UCSD-AML1 (cell line): ENCODE measurements around the gene PNPO.
"Not testable (repeated sequence)": the region's sequence is repeated elsewhere in the genome, so short reads cannot be mapped to it uniquely, and the experiment has no call there.

Experiments used
- DNase-seq: peaks from one replicate; lab custom pipeline; 2025; ENCODE audit not compliant: unreplicated experiment; lab: John Stamatoyannopoulos, UW

The PNPO gene

DNA sequence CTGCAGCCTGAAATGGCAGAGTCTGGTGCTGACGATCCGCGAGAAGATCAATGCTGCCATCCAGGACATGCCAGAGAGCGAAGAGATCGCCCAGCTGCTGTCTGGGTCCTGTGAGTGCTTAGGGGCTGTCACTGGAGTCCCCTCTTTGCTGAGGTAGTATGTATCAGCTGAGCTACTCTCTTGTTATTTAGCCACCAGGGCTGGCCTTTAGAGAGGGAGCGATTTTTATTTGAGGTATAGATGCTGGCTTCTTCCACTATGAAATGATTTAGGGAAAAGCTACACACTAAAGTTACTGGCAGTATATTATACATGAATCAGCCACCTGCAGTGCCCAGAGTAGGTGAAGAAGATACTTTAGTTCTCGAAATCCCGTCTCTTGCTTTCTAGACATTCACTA lies 32.2 kb downstream of the PNPO start:
- DNase-seq, result no peak

DNA sequence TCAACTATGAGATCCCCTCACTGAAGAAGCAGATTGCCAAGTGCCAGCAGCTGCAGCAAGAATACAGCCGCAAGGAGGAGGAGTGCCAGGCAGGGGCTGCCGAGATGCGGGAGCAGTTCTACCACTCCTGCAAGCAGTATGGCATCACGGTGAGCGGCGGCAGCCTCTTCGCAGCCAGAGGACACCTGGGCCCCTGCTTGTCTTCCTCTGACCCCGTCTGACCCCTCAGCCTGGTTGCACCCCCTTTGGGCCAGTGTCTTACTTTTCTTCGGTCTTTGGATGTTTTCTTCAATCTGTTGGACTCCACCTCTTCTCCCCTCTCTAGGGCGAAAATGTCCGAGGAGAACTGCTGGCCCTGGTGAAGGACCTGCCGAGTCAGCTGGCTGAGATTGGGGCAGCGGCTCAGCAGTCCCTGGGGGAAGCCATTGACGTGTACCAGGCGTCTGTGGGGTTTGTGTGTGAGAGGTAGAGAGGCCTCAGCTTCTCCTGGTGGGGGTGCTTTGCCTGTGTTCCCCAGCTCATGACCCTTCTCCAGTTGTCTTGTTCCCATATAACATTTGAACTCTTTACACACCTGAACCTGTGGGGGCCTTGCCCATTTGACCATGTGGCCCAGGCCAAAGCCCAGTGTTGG lies 33.9 kb downstream of the PNPO start:
- no peak for DNase-seq

DNA sequence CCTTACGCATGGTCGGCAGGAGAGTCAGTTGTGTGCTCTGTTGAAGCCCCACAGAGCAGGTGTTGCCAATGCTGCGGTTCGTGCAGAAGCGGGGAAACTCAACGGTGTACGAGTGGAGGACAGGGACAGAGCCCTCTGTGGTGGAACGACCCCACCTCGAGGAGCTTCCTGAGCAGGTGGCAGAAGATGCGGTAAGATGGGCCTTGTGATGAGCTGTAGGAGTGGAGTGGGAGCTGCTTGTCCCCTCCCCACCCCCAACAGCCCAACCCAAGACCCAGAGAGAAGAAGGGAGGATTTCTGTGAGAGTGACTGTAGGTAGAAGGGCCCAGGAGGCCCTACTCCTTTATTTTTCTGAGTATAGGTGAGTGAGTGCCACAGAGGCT lies 34.4 kb downstream of the PNPO start:
- DNase-seq, result no peak

DNA sequence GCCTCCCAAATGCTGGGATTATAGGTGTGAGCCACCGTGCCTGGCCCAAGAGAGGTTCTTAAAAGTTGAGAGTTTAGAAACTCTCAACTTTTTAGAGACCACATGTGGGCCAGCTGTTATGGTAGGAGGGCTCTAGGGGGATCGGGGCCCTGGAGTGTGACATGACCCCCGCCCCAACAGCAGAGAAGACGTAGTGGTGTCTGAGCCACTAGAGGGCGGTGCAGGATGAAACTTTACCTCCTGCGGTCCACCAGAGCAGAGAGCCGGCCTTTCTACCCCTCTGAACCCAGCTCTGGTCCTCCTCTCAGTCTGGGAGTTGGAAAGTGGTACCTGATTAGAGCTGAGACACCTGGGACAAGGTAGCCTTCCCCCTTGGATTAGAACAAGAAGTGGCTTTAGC lies 37.0 kb downstream of the PNPO start:
- DNase-seq, result peak; percentile 52

DNA sequence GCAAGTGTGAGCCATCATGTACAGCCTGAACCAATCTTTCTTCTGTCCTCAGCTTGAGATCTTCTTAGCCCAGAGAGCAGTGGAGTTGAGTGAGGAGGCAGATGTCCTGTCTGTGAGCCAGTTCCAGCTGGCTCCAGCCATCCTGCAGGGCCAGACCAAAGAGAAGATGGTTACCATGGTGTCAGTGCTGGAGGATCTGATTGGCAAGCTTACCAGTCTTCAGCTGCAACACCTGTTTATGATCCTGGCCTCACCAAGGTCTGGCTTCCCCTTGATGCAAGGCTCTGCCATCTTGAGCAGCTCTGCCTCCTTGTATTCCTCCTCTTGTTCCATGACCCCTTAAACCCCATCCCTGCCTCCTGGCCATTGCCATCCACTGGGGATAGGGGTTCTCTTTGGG lies 39.2 kb downstream of the PNPO start:
- no peak for DNase-seq

DNA sequence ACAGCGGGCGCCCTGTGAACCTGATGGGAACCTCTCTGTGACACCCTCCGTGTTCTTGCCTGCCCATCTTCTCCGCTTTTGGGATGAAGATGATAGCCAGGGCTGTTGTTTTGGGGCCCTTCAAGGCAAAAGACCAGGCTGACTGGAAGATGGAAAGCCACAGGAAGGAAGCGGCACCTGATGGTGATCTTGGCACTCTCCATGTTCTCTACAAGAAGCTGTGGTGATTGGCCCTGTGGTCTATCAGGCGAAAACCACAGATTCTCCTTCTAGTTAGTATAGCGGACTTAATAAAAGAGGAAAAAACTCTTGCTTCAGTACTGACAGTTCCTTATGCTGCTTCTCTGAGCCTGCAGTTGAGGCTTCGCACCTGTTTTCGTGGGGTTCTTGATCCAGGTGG lies 40.1 kb downstream of the PNPO start:
- peak; percentile 66 for DNase-seq

DNA sequence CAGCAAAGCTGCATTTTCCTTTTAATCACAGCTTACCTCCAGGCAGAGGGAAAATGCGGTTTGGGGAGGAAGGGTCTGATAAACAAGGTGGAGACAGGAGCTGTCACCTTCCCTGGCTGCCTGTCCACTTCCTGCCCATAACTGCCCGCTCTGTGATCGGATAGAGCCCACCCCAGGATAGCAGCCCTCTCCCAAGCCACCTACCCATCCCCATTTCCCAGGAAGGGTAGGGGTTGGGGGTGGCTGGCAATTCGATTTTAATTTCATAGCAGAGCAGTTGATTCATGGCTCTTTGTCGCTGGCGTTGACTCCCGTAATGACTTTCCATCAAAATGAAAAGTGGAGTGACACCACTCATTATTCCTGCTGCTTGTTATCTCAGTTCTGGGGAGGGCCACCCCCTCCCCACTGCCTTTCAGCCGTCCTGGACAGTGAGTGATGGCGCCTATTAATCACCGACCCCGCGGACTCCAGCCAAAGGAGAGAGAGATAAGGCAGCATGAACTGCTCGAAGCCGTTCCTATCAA lies 40.8 kb downstream of the PNPO start:
- no peak for DNase-seq

DNA sequence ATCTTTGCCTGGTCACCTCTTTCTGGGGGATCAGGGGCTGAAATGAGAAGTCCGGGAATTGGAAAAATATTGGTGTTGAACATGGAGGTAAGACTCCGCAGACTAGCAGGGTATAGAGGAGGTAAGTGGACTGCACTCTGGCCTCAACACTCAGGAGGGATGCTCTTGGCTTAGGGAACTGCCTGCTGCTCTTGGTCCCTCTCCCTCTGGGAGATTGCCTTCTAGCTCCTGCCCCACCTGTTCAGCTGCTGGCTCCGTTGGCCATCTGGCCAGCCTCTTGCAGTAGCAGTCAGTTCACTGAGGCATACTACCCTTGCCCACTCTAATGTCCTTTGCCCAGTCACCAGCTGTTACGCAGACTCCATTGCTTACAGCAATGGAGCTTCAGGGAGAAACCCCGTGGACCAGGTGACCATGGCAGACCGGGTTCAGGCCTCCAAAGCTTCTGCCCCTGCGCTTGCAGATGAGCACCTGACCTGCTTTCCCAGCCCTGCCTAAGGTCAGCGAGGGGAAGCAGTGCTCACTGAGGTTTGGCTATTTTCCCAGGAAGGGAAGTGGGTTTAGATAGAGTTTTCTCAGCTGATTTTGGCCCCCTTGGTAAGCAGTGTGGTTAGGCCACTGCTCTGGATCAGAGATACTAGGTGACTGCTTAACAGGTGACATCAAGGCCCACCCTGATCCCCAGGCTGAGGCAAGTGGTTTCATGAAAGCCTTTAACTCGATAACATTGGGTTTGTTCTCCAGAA lies 41.4 kb downstream of the PNPO start:
- DNase-seq, result no peak

DNA sequence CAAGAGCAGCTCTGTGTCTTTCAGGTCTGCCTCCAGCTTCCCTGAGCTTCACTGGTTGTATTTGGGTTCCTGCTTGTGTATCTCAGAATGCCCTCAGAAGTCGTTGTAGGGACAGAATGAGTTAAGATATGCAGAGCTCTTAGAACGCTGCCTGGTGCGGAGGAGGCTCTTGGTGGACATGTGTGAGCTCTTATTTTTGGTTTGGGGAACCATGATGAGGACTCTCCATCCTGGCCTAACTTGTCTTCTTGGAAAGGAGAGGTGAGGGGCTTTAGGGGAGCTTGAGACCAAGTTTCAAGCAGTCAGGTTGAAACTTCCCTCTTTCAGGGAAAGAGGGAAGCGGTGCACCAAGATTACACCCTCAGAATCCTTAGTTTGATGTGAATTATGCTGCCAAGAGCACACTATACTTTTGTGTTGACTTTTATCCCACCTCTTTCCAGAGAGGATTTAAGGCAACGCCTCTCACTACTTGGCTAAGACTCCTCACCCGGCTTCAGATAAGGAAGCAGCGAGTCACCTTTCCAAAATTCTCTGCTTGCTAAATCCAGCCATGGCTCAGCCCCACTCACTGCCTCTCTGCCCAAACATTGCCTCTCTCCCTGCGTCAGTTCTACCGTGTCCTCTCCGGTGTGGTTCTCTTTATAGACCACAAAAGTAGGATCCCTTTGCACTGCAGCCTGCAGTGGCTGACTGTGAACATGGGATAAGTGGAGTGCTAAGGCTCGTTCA lies 42.3 kb downstream of the PNPO start:
- DNase-seq, result no peak

DNA sequence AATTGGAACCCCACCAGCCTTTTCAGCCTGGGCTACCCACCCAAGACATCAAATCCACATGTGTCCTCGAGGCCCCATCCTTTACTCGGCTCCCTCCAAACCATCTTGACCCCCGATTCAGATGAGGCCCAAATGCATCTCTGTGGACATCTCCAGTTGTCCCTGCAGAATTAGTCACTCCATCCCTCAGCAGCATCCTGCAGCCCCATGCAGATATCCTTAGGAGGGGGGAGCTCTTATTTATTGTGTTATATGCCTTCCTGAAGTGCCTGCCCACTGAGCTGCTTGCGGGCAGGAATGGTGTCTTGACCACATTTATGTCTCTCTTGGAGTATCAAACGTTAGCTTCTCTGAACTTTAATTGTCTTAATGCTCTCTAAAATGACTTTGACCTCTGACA lies 45.1 kb downstream of the PNPO start:
- no peak for DNase-seq

DNA sequence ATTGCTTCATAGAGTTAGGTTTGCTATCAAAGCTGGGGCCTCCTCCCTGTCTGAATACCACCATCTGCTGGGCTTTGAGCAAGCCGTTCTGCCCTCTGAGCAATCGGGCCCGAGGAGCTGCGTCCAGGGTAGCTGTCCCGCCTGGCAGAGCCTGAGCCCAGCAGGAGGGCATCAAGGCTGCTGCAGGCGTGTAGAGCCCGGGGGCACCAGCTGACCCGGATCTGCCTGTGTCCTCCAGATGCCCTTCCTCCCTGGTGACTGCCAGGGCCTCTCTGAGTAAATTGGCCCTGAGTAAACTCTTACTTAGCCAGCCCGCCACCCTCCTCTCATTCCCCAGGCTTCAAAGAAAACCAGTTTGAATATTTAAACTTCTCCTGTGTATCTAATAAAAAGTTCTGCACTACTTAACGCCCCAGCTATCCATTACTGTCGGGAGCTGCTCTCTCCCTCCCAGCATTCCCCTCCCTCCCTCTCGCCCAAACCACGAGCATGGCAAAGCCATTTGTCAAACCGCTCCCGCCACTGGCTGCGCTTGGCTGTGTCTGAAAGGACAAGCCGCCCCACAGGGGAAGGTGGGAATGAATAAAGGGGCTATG lies 46.0 kb downstream of the PNPO start:
- DNase-seq, result no peak

DNA sequence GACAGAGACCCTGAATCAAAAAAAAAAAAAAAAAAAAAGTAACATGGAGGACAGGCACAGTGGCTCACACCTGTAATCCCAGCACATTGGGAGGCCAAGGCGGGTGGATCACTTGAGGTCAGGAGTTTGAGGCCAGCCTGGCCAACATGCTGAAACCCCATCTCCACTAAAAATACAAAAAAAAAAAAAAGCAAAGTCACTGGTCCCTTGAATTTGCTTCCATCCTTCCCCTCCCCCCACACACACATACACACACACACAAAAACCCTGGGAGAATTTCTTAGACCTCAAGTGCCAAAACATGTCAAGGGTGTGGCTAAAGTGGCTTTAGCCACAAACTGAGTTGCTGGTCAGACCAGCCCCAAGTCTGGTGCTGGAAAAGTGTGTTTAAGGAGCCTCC lies 47.1 kb downstream of the PNPO start:
- DNase-seq, result not testable (repeated sequence)

DNA sequence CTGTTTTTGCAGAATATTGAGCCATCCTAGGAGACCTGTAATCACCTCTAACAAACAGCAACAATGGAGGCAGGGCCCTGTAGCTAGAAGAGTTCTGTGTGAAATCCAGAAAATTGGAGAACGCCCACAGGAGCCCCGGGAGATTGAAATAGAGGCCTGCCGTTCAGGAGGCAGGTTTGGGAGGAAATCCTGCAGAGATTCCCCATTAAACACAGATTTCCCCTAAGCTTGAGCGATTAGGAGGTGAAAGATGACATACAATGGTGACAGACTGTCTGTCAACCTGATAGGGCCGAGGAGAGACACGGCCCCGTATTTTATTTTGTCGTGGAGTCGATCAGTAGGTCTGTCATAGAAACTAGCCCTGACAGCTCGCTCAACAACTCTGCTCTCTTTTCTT lies 47.8 kb downstream of the PNPO start:
- DNase-seq, result no peak

DNA sequence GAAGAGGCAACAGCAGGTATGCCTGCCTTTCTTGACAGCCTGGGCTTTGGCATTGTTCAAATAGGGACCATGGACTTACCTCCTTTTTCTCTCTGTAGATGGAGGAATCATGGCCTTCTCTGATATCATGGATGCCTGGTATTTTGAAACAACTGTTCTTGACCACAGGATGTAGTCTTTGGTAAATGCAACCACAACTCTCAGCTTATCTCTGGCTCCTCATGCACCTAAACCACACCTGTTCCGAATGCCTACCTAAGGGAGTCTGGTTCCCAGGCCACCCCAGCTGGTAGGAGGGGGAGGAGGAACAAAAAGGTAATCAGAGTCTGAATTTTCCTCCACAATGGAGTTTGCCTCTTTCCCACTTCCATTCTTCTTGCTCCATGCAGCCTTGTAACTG lies 48.3 kb downstream of the PNPO start:
- no peak for DNase-seq

DNA sequence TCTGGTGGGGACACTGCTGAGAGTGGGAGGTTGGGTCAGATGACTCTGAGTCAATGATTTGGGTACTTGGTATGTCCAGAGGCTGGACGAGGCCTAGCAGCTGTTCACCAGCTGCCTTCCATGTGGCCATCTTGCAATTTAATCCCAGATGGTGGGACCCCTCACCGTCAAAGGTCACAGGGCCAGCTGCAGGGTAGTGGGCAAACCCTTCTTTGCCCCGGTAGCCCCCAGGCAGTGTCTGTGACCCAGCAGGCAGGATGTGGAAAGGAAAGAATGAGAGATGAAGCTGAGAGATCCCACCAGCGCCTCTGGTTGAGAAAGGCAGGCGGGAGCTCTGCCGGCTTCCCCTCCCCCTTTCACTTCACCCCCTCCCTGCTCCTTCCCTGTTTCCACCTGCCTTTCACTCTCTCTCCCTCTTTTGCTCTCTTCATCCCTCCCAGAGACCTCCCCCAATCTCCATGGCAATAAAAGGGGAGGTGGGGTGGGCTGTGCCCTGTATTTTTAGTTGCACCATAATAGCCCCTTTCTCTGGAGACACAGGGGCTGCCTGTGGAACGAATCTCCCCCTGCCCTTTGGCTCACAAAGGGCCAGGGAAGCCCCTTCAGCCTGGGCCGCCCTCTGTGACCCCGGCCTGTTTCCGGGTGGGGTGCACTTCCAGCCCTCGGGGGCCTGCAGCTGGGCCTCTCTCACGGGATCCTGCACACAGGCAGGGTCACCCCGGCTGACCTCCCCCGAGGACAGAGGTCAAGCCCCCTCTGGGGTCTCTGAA lies 49.8 kb downstream of the PNPO start:
- DNase-seq, result no peak

DNA sequence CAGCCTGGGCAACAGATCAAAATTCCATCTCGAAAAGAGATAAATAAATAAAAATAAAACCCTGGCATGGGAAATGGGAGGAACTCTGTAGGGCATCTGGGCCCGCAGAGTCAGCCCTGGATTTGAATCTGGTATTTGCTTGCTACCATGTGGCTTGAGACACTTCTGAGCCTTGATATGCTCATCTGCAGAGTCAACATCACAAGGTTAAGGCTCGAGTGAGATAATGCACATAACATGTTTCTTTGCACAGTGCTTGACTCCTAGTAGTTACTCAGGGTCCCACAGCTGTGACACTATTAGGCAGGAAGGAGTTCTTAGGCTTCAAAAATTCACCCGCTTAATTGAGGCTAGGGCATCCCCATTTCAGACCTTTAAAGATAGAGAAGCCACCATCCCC lies 50.8 kb downstream of the PNPO start:
- no peak for DNase-seq

DNA sequence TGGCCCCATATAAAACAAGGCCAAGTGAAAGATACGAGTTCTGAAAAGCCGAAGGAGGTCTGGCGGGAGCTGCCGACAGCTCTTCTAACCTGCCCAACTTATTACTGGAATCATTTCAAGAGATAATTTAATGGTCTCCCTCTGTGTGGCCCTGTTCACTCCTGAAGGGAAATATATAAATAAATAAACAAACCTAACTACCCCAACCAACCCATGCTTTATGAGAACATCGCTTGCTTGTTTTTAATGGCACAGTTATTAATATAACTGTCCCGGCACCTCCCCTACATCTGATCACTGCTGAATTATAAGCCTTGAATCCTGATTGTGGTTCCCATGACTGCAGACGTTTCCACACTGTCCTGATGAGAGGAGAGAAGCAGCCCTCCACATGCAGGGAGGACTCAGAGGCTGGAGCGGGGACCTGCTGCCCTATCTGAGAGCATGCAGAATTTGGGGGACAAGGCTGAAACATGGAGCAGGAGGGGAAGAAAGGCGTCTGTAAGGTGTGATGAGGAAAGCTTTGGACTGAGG lies 51.7 kb downstream of the PNPO start:
- DNase-seq, result no peak

DNA sequence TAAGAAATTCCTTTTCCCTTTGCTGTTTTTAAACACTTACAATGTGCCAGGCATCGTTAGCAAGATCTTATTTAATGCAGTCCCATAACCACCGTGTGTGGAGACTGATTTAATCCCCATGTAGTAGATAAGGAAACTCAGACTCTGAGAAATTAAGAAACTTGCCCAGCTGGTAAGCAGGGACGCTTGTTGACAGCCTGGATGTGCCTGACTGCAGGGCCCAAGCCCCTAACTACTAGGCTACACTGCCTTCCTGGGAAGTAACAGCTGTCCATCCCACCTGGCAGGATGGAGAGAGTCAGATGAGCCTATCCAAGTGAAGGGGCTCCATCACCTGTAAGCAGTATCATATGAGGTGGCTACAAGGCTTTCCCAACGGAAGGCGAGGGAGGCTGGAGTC lies 52.6 kb downstream of the PNPO start:
- no peak for DNase-seq

DNA sequence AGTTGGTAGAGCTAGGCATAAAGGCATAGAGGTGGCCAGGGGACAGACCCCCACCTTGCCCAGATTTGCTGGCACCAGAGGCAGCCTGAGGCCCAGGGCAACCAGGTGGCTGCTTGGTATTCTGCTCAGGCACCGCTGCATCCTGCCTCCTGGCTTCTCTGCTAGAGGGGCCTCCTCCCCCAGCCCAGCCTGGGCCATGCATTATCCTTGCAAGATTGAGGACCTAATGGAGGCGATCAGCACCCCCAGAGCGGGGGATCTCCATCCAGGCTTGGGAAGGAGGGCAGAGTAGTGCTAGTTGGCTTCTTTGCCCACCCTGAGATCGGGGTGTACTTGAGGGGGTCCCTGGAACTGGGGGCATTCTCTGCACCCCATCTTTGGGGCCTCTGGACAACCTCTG lies 53.4 kb downstream of the PNPO start:
- no peak for DNase-seq

DNA sequence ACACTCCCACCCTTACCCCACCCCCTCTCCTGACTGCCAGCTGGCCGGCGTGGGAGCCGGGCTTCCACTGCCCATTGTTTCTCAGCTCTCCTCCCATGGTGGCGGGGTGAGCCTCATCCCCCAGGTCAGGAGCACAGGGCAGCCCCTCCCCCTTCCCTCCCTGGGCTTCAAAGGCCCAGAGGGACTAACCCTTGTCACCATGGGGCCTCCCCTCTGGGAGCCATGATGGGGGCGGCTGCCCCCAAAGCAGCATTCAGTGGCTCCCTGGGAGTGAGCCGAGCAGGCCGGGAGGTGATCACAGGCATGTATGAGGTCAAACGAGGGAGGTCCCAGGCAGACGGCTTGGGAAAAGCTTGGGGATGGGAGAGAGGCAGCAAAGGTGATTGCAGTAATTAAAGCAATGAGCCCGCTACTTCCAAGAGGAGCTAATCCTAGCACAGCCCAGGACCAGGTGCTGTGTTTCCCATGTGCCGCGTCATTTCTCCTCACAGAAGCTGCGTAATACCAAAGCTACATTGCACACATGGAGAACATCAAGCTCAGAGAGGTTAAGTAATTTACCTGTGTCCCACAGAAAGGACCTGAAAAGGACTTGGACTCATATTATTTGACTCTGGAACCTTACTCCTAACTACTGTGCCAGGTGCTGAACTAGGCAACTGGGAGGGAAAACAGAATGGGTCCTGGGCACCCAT lies 54.0 kb downstream of the PNPO start:
- no peak for DNase-seq
